WTC11 (cell line): ENCODE measurements around the gene NTSR1. TPM values are rescaled to one million over a fixed set of nuclear protein-coding genes. Genes with fewer than 3 reads are reported as not detected.

ENCODE experiments used
- ATAC-seq: fragments of 200-7000 bp; cut with Tn5 transposase; 2 replicates; pipeline ENCODE4 v1.10.0; 2021; ENCODE audit warnings: mild to moderate bottlenecking, moderate library complexity
- CTCF ChIA-PET: fragments of 300-600 bp; sonication (Branson Sonifier 250); formaldehyde crosslinking; loops from one replicate; lab custom pipeline; 2021; ENCODE audit warnings: antibody characterized with exemption; lab: Charles Lee
- POLR2A ChIA-PET: fragments of 350-600 bp; sonication (Branson Sonifier 250); formaldehyde crosslinking; loops from one replicate; lab custom pipeline; 2021; ENCODE audit warnings: antibody characterized with exemption; lab: Charles Lee
- DNase-seq: peaks from one replicate; pipeline ENCODE4 v3.0.0; 2021; ENCODE audit warnings: low spot score
- H3K27ac Mint-ChIP-seq: 2 replicates; pipeline ENCODE4 v1.8.0; 2021; ENCODE audit warnings: mixed read lengths
- H3K27me3 Mint-ChIP-seq: 2 replicates; pipeline ENCODE4 v1.8.0; 2021; ENCODE audit warnings: low read depth, mild to moderate bottlenecking, moderate library complexity, mixed read lengths
- H3K36me3 Mint-ChIP-seq: 2 replicates; pipeline ENCODE4 v1.8.0; 2021; ENCODE audit warnings: mixed read lengths
- H3K4me1 Mint-ChIP-seq: 2 replicates; pipeline ENCODE4 v1.8.0; 2022; ENCODE audit warnings: mixed read lengths
- H3K4me3 Mint-ChIP-seq: 2 replicates; pipeline ENCODE4 v1.8.0; 2021; ENCODE audit warnings: mild to moderate bottlenecking, moderate library complexity, mixed read lengths
- H3K9me3 Mint-ChIP-seq: 2 replicates; pipeline ENCODE4 v1.8.0; 2021; ENCODE audit warnings: mixed read lengths
- CTCF ChIP-seq: fragments of 200-600 bp; IDR thresholded peaks from 2 replicates; pipeline ENCODE4 v1.8.0; 2022; ENCODE audit warnings: antibody characterized with exemption
- E2F4 ChIP-seq: sonication (generic); formaldehyde crosslinking; IDR thresholded peaks from 2 replicates; pipeline ENCODE4 v1.8.1; 2022; ENCODE audit warnings: low read depth, mild to moderate bottlenecking, moderate library complexity, missing genetic modification reagents, borderline replicate concordance
- HMGA2 ChIP-seq: fragments of 250-450 bp; sonication (Bioruptor Pico); IDR thresholded peaks from 2 replicates; pipeline ENCODE4 v1.4.0; 2021; ENCODE audit warnings: mild to moderate bottlenecking, moderate library complexity
- MYBL2 ChIP-seq: sonication (generic); formaldehyde crosslinking; IDR thresholded peaks from 2 replicates; pipeline ENCODE4 v1.8.1; 2023; ENCODE audit warnings: mild to moderate bottlenecking, moderate library complexity, missing genetic modification reagents
- NR2C2 ChIP-seq: sonication (generic); formaldehyde crosslinking; IDR thresholded peaks from 2 replicates; pipeline ENCODE4 v1.8.0; 2022; ENCODE audit warnings: mild to moderate bottlenecking, missing genetic modification reagents
- PRDM15 ChIP-seq: sonication (generic); formaldehyde crosslinking; IDR thresholded peaks from 2 replicates; pipeline ENCODE4 v1.8.0; 2022; ENCODE audit warnings: missing genetic modification reagents
- RELA ChIP-seq: sonication (generic); formaldehyde crosslinking; IDR thresholded peaks from 2 replicates; pipeline ENCODE4 v1.8.1; 2022; ENCODE audit warnings: missing genetic modification reagents, mild to moderate bottlenecking, borderline replicate concordance
- SP1 ChIP-seq: sonication (generic); formaldehyde crosslinking; conservative IDR thresholded peaks from 2 replicates; pipeline ENCODE4 v1.8.1; 2022; ENCODE audit warnings: missing genetic modification reagents
- TCF7 ChIP-seq: sonication (generic); formaldehyde crosslinking; IDR thresholded peaks from 2 replicates; pipeline ENCODE4 v1.8.0; 2022; ENCODE audit warnings: mild to moderate bottlenecking, low read depth, missing genetic modification reagents, moderate library complexity
- ZNF263 ChIP-seq: sonication (generic); formaldehyde crosslinking; IDR thresholded peaks from 2 replicates; pipeline ENCODE4 v1.8.1; 2022; ENCODE audit warnings: low read depth, mild to moderate bottlenecking, moderate library complexity, missing genetic modification reagents
- ZNF416 ChIP-seq: fragments of 250-450 bp; sonication (Bioruptor Pico); IDR thresholded peaks from 2 replicates; pipeline ENCODE4 v1.9.0; 2021; ENCODE audit warnings: mild to moderate bottlenecking, inconsistent platforms
- ZNF423 ChIP-seq: fragments of 250-450 bp; sonication (Bioruptor Pico); IDR thresholded peaks from 2 replicates; pipeline ENCODE4 v2.1.2; 2022; ENCODE audit warnings: mild to moderate bottlenecking, moderate library complexity
- total RNA-seq: library from RNA; stranded (reverse); gene quantifications from 3 replicates; pipeline ENCODE4 v1.2.3, GENCODE V29; 2021
- TF ChIP-seq, protein P1 (sequence below): sonication (generic); formaldehyde crosslinking; IDR thresholded peaks from 2 replicates; pipeline ENCODE4 v1.8.1; 2022; ENCODE audit warnings: low read depth, missing genetic modification reagents, borderline replicate concordance
- TF ChIP-seq, protein P2 (sequence below): sonication (generic); formaldehyde crosslinking; IDR thresholded peaks from 2 replicates; pipeline ENCODE4 v1.8.0; 2022; ENCODE audit warnings: mild to moderate bottlenecking, missing genetic modification reagents

The NTSR1 gene
- total RNA-seq, 1 experiment from 2014 or later = 0.63 TPM

DNA sequence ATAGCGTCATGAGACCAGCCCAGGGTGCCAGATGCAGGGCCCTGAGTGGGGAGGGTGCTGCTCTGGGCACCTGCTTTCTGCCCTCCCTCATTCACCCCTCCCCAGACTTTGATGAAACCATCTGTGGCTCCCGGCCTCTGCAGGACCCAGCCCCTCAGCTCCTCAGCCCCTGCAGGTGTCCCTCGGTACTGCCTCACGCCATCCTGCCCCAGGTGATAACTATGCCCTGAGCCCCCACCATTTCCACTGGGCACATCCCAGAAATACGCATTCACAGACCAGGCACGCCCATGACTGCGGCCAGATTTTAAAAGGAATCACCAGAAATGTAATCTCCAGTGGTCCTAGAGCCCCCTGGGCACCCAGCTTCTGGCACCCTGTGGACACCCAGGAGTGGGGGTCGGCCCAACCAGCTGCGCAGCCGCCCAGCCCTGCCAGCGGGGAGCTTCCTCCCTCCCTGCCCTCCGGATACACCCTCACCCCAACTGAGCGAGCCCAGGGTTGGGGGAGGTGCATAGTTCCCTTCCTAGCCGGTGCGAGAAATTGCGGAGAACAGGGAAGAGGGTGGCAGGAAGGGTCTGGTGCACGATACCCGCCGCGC lies 615 bp upstream of the NTSR1 start:
- peak; percentile 82 for ATAC-seq
- TF ChIP-seq CTCF = peak; percentile 53; the same call in 1 of the 2 replicates
- peak; percentile 43 for TF ChIP-seq ZNF423 (CRISPR knock-in tag)
- no peak for TF ChIP-seq ZNF416 (CRISPR knock-in tag)
- H3K27me3 Mint-ChIP-seq = peaks cover 32% of the 10 kb centered on the region
- no peaks in the 10 kb centered on the region for H3K9me3 Mint-ChIP-seq
- peak; percentile 83 for DNase-seq
- H3K4me1 Mint-ChIP-seq = 0 out of 2 replicates have a peak, but pooled peaks cover 3% of the 10 kb centered on the region
- H3K4me3 Mint-ChIP-seq = peak overlapping the region; percentile 77
- ChIA-PET CTCF (interaction anchor here (0.5 to 4.7 kb wide), 36 partner anchors 9 to 586 kb away, joined by 3 to 38 read pairs (median 5); partner anchors contain the start of genes COL9A3, MRGBP and SLCO4A1), POLR2A (no interaction called here)
- no peak overlapping the region for H3K27ac Mint-ChIP-seq
- H3K36me3 Mint-ChIP-seq = no peaks in the 10 kb centered on the region

DNA sequence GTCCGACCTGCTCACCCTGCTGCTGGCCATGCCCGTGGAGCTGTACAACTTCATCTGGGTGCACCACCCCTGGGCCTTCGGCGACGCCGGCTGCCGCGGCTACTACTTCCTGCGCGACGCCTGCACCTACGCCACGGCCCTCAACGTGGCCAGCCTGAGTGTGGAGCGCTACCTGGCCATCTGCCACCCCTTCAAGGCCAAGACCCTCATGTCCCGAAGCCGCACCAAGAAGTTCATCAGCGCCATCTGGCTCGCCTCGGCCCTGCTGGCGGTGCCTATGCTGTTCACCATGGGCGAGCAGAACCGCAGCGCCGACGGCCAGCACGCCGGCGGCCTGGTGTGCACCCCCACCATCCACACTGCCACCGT lies 885 bp downstream of the NTSR1 start:
- Mint-ChIP-seq H3K4me3 (peak overlapping the region; percentile 37), H3K27ac (no peak overlapping the region), H3K4me1 (0 out of 2 replicates have a peak, but pooled peaks cover 3% of the 10 kb centered on the region), H3K9me3 (no peaks in the 10 kb centered on the region), H3K27me3 (peaks cover 35% of the 10 kb centered on the region), H3K36me3 (no peaks in the 10 kb centered on the region)
- ATAC-seq (no peak), DNase-seq (no peak)
- POLR2A ChIA-PET = no interaction called here
- CTCF ChIA-PET = interaction anchor here (1.0 to 4.7 kb wide), 16 partner anchors 11 to 210 kb away, joined by 3 to 38 read pairs (median 11); no protein-coding TSS in a partner anchor
- TF ChIP-seq SP1 (CRISPR knock-in tag) (no peak), ZNF416 (CRISPR knock-in tag) (no peak), MYBL2 (CRISPR knock-in tag) (no peak), TCF7 (CRISPR knock-in tag) (no peak), PRDM15 (CRISPR knock-in tag) (no peak), HMGA2 (CRISPR knock-in tag) (no peak), NR2C2 (CRISPR knock-in tag) (no peak), E2F4 (CRISPR knock-in tag) (no peak), RELA (CRISPR knock-in tag) (no peak), ZNF263 (CRISPR knock-in tag) (no peak)
- TF ChIP-seq, protein P1, sequence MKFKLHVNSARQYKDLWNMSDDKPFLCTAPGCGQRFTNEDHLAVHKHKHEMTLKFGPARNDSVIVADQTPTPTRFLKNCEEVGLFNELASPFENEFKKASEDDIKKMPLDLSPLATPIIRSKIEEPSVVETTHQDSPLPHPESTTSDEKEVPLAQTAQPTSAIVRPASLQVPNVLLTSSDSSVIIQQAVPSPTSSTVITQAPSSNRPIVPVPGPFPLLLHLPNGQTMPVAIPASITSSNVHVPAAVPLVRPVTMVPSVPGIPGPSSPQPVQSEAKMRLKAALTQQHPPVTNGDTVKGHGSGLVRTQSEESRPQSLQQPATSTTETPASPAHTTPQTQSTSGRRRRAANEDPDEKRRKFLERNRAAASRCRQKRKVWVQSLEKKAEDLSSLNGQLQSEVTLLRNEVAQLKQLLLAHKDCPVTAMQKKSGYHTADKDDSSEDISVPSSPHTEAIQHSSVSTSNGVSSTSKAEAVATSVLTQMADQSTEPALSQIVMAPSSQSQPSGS (CRISPR knock-in tag) = no peak
- TF ChIP-seq, protein P2, sequence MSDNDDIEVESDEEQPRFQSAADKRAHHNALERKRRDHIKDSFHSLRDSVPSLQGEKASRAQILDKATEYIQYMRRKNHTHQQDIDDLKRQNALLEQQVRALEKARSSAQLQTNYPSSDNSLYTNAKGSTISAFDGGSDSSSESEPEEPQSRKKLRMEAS (CRISPR knock-in tag) = no peak
